HG02970 (cell line): Measurements from ENCODE around the gene PRKCH.

Source experiments
- ATAC-seq: cut with Tn5 transposase; IDR thresholded peaks from one replicate; pipeline ENCODE4 v1.9.1; 2021; ENCODE audit warnings: mild to moderate bottlenecking, moderate library complexity, moderate number of reproducible peaks; ENCODE audit not compliant: unreplicated experiment, low FRiP score

The PRKCH gene

GRCh38 chr14:61591862-61592261, 270.5 kb downstream of the PRKCH start:
- no peak for ATAC-seq

DNA sequence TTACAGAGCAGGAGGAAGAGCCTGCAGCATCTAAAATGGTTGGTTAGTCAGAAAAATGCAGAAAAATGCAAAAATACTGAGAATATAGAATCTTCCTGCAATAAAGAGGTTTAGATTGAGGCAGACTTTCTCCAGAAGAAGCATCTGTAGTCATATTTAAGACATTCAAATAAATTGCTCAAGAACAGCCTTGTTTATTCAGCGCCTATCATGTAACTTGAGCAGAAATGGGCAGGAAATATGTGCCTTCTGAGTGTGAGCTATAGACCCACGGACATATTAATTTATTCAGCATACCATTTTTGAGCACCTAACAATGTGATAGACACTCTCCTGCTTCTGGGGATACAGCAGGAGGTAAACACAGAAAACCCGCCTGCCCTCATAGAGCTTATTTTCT, 272.0 kb downstream of the PRKCH start:
- ATAC-seq: no peak

GRCh38 chr14:61596990-61597389, 275.6 kb downstream of the PRKCH start:
- no peak for ATAC-seq

GRCh38 chr14:61598980-61599379, 277.6 kb downstream of the PRKCH start:
- ATAC-seq: no peak

- ATAC-seq: no peak
Measured at GRCh38 chr14:61599942-61600341, 278.6 kb downstream of the PRKCH start.
